ENCODE measurements around the gene ZNF839.

DNA sequence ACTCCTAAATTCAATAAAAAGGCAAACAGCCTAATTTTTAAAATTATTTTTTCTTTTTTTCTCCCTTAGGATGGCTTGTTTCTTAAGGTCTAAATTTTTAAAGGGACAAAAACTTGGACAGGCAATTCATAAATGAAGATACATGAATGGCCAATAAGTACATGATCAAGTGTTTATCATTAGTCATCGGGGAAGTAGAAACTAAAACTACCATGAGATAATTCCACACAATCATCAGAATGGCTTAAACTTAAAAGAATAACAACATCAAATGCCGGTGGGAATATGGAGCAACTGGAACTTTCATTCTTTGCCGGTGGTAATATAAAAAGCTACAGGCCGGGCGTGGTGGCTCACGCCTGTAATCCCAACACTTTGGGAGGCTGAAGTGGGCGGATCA lies 43.7 kb upstream of the ZNF839 start:
- TF ChIP-seq EP300 (IDR thresholded peaks at IDR 0.05): no peak
- TF ChIP-seq MAFK (IDR thresholded peaks at IDR 0.05; ENCODE audit: partially characterized antibody): no peak
- no peak for TF ChIP-seq POLR2AphosphoS2 (conservative IDR thresholded peaks at IDR 0.05; ENCODE audit: low read length)
- TF ChIP-seq, protein P1, sequence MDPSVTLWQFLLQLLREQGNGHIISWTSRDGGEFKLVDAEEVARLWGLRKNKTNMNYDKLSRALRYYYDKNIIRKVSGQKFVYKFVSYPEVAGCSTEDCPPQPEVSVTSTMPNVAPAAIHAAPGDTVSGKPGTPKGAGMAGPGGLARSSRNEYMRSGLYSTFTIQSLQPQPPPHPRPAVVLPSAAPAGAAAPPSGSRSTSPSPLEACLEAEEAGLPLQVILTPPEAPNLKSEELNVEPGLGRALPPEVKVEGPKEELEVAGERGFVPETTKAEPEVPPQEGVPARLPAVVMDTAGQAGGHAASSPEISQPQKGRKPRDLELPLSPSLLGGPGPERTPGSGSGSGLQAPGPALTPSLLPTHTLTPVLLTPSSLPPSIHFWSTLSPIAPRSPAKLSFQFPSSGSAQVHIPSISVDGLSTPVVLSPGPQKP (IDR thresholded peaks at IDR 0.05; ENCODE audit: low read depth, low read length): no peak
- TF ChIP-seq, protein P2, sequence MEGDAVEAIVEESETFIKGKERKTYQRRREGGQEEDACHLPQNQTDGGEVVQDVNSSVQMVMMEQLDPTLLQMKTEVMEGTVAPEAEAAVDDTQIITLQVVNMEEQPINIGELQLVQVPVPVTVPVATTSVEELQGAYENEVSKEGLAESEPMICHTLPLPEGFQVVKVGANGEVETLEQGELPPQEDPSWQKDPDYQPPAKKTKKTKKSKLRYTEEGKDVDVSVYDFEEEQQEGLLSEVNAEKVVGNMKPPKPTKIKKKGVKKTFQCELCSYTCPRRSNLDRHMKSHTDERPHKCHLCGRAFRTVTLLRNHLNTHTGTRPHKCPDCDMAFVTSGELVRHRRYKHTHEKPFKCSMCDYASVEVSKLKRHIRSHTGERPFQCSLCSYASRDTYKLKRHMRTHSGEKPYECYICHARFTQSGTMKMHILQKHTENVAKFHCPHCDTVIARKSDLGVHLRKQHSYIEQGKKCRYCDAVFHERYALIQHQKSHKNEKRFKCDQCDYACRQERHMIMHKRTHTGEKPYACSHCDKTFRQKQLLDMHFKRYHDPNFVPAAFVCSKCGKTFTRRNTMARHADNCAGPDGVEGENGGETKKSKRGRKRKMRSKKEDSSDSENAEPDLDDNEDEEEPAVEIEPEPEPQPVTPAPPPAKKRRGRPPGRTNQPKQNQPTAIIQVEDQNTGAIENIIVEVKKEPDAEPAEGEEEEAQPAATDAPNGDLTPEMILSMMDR (IDR thresholded peaks at IDR 0.05): no peak
